ENCODE data around the gene KCNJ5. TPM values are rescaled to one million over a fixed set of nuclear protein-coding genes. Genes with fewer than 3 reads are reported as not detected.

Gene KCNJ5
- total and polyA plus RNA-seq, 2 of the 4 experiments (the other 2 are of a cell fraction) = 0.07 to 0.18 TPM

DNA sequence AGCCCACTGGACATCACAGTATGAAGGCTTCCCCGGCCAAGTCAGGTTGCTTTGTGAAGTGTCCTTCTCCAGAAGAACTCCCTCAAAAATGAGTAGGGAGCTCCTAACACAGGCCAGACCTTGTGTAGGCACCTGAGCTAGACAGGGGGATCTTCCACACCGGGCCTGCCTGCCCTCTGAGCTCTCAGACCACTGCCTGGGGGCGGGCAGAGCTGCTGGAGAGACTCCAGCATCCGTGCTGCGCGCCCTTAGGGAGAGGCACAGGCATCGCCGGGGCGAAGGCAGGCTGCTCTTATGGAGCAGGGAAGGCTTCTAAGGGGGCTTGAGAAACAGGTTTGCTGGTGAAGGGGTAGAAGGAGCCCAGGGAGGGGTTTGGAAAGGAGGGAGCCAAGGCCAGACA lies 4.4 kb downstream of the KCNJ5 start:
- Histone ChIP-seq H3K4me3 (ENCODE audit: insufficient read depth, low read depth, low read length) (no peak overlapping the region), H3K4ac (ENCODE audit: low read depth, low read length) (no peak overlapping the region), H4K8ac (ENCODE audit: low read depth in 2 of 2, low read length in 2 of 2) (no peak overlapping the region), H3K18ac (ENCODE audit: low read depth, low read length) (no peak overlapping the region), H3K56ac (ENCODE audit: extremely low read depth, insufficient read depth, low read length) (no peak overlapping the region), H4K91ac (ENCODE audit: insufficient read depth, low read depth, low read length) (no peak overlapping the region), H3K4me1 (ENCODE audit: control insufficient read depth, insufficient read depth, low read length) (no peaks in the 10 kb centered on the region), H2BK120ac (ENCODE audit: low read depth, low read length) (no peak overlapping the region), H2BK5ac (ENCODE audit: low read depth, low read length, poor library complexity, severe bottlenecking) (no peak overlapping the region), H2AFZ (replicated peaks; ENCODE audit: low read length, poor library complexity) (no peak overlapping the region), H3K4me2 (ENCODE audit: low read depth, low read length) (no peak overlapping the region), H3K9me3 (ENCODE audit: control insufficient read depth, insufficient read depth, low read length) (no peaks in the 10 kb centered on the region), H3K79me1 (ENCODE audit: low read depth in 1 of 2, low read length in 2 of 2) (no peaks in the 10 kb centered on the region), H3K36me3 (ENCODE audit: control insufficient read depth, insufficient read depth, low read length) (no peaks in the 10 kb centered on the region), H3K27me3 (ENCODE audit: control insufficient read depth, insufficient read depth, low read length) (peaks cover 21% of the 10 kb centered on the region), H3K14ac (replicated peaks; ENCODE audit: low read depth, low read length) (no peak overlapping the region), H2BK20ac (ENCODE audit: low read depth, low read length) (no peak overlapping the region), H2AK5ac (ENCODE audit: low read depth, low read length) (no peak overlapping the region), H3K9me1 (ENCODE audit: insufficient read depth, low read length) (no peaks in the 10 kb centered on the region), H4K5ac (ENCODE audit: low read depth, low read length) (no peak overlapping the region), H2BK15ac (ENCODE audit: low read depth, low read length) (no peak overlapping the region), H3K23ac (ENCODE audit: low read depth, low read length) (no peak overlapping the region), H4K20me1 (ENCODE audit: insufficient read depth, low read length) (no peaks in the 10 kb centered on the region), H3K27ac (ENCODE audit: insufficient read depth, low read length) (no peak overlapping the region), H2AK9ac (replicated peaks; ENCODE audit: low read depth, low read length, poor library complexity) (no peak overlapping the region), H3K9ac (ENCODE audit: low read depth, low read length) (no peak overlapping the region)
- TF ChIP-seq SMC3 (IDR thresholded peaks at IDR 0.05; ENCODE audit: low read depth, low read length) = no peak
- TF ChIP-seq BHLHE40 (IDR thresholded peaks at IDR 0.05; ENCODE audit: low read depth, low read length) = no peak
- TF ChIP-seq RAD21 (IDR thresholded peaks at IDR 0.05; ENCODE audit: low read length) = no peak
- no peak for TF ChIP-seq NFE2L2 (IDR thresholded peaks at IDR 0.05; ENCODE audit: low read depth, low read length)
- TF ChIP-seq POLR2A (IDR thresholded peaks at IDR 0.05; ENCODE audit: low read depth, low read length) = no peak
- no peak for TF ChIP-seq RCOR1 (IDR thresholded peaks at IDR 0.05; ENCODE audit: insufficient replicate concordance, low read length)
- TF ChIP-seq RFX5 (IDR thresholded peaks at IDR 0.05; ENCODE audit: low read depth, low read length) = no peak
- TF ChIP-seq, protein P1, sequence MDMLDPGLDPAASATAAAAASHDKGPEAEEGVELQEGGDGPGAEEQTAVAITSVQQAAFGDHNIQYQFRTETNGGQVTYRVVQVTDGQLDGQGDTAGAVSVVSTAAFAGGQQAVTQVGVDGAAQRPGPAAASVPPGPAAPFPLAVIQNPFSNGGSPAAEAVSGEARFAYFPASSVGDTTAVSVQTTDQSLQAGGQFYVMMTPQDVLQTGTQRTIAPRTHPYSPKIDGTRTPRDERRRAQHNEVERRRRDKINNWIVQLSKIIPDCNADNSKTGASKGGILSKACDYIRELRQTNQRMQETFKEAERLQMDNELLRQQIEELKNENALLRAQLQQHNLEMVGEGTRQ (IDR thresholded peaks at IDR 0.05; ENCODE audit: low read depth, low read length) = no peak
- TF ChIP-seq MAFK (IDR thresholded peaks at IDR 0.05; ENCODE audit: low read depth, low read length) = no peak
- no peak for TF ChIP-seq FOS (IDR thresholded peaks at IDR 0.05; ENCODE audit: low read depth, low read length)
- no peak for TF ChIP-seq CEBPB (IDR thresholded peaks at IDR 0.05; ENCODE audit: low read depth, low read length)
- no peak for TF ChIP-seq MAZ (IDR thresholded peaks at IDR 0.05; ENCODE audit: borderline replicate concordance, low read depth, low read length)
- no peak for TF ChIP-seq CHD1 (IDR thresholded peaks at IDR 0.05; ENCODE audit: low read depth, low read length)
- TF ChIP-seq, protein P2, sequence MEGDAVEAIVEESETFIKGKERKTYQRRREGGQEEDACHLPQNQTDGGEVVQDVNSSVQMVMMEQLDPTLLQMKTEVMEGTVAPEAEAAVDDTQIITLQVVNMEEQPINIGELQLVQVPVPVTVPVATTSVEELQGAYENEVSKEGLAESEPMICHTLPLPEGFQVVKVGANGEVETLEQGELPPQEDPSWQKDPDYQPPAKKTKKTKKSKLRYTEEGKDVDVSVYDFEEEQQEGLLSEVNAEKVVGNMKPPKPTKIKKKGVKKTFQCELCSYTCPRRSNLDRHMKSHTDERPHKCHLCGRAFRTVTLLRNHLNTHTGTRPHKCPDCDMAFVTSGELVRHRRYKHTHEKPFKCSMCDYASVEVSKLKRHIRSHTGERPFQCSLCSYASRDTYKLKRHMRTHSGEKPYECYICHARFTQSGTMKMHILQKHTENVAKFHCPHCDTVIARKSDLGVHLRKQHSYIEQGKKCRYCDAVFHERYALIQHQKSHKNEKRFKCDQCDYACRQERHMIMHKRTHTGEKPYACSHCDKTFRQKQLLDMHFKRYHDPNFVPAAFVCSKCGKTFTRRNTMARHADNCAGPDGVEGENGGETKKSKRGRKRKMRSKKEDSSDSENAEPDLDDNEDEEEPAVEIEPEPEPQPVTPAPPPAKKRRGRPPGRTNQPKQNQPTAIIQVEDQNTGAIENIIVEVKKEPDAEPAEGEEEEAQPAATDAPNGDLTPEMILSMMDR (conservative IDR thresholded peaks at IDR 0.05; ENCODE audit: low read depth, low read length) = no peak
- no peak for TF ChIP-seq MXI1 (IDR thresholded peaks at IDR 0.05; ENCODE audit: borderline replicate concordance, low read depth, low read length)
- ChIA-PET POLR2A (ENCODE audit: unreplicated experiment) (no interaction called here), CTCF (no interaction called here)
- intact Hi-C loops (cut with micrococcal nuclease) = no loop called here
- DNase-seq (no peak), ATAC-seq (ENCODE audit: low read depth) (no peak)
- WGBS, 2 experiments (ENCODE audit: extremely low coverage in 2 of 2, insufficient read length in 1 of 2) = 60% methylated on average over 1 of the region's 9 CpGs; no CpG with 5 or more reads in 1 of the 2 experiments
- in situ Hi-C loops (cut with MboI; ENCODE audit: low sequenced_read_pairs) = no loop called here
- BruUV-seq (replicated peaks) = no TSS peak
- dilution Hi-C loops (cut with HindIII; ENCODE audit: low sequenced_read_pairs, unreplicated experiment) = no loop called here
